GM12873 (cell line): Measurements from ENCODE around the gene MBD2.

ENCODE experiments used
- CTCF ChIP-seq: IDR thresholded peaks from 2 replicates; pipeline ENCODE4 v1.5.1; 2012; ENCODE audit warnings: low read depth, mild to moderate bottlenecking, moderate library complexity, low read length, control low read depth; ENCODE audit not compliant: insufficient read depth; ENCODE audit errors: missing control alignments

The MBD2 gene

GRCh38 chr18:54203914-54204313, 20.6 kb downstream of the MBD2 start:
- no peak for TF ChIP-seq CTCF

GRCh38 chr18:54202851-54203250, 21.6 kb downstream of the MBD2 start:
- TF ChIP-seq CTCF: no peak

- TF ChIP-seq CTCF: no peak
Observed at GRCh38 chr18:54197747-54198411, 26.6 kb downstream of the MBD2 start.

- TF ChIP-seq CTCF: no peak
Observed at GRCh38 chr18:54193786-54194185, 30.7 kb downstream of the MBD2 start.

GRCh38 chr18:54192900-54193299, 31.6 kb downstream of the MBD2 start:
- TF ChIP-seq CTCF: no peak

GRCh38 chr18:54192415-54192814, 32.1 kb downstream of the MBD2 start:
- TF ChIP-seq CTCF: no peak

GRCh38 chr18:54191352-54191751, 33.1 kb downstream of the MBD2 start:
- no peak for TF ChIP-seq CTCF
